Activated T-cell treated with anti-CD3 and anti-CD28 coated beads, Interleukin-2, amount 50 U/mL, for 48 hours (primary cell): ENCODE data around the gene HOXC9.
A peak's percentile ranks its signal among the peaks of the same experiment; 100 is the strongest.

ENCODE experiments used
- DNase-seq, 2 experiments: peaks; one replicate each; pipeline ENCODE4 v3.0.0-alpha.2; 2020

The HOXC9 gene

GRCh38 chr12:54015018-54015931, 15.3 kb downstream of the HOXC9 start:
- no peak for DNase-seq

GRCh38 chr12:54016051-54016450, 16.1 kb downstream of the HOXC9 start:
- DNase-seq, result no peak

- DNase-seq, result no peak
These were observed 16.6 kb downstream of the HOXC9 start for GRCh38 chr12:54016478-54016964.

- DNase-seq, result peak in 1 of 2 experiments; percentile 18
These were observed 17.2 kb downstream of the HOXC9 start for GRCh38 chr12:54017027-54017788.

- DNase-seq, result peak; percentile 78 to 80
These were observed 18.0 kb downstream of the HOXC9 start for GRCh38 chr12:54017878-54018467.

- peak in 1 of 2 experiments; percentile 20 for DNase-seq
These were observed 18.6 kb downstream of the HOXC9 start for GRCh38 chr12:54018468-54018984.

GRCh38 chr12:54019091-54019811, 19.3 kb downstream of the HOXC9 start:
- no peak for DNase-seq

GRCh38 chr12:54019924-54020590, 20.1 kb downstream of the HOXC9 start:
- no peak for DNase-seq

GRCh38 chr12:54020591-54021405, 20.8 kb downstream of the HOXC9 start:
- DNase-seq, result no peak

- DNase-seq, result no peak
These were observed 21.6 kb downstream of the HOXC9 start for GRCh38 chr12:54021432-54022013.

GRCh38 chr12:54022960-54023884, 23.3 kb downstream of the HOXC9 start:
- no peak for DNase-seq

GRCh38 chr12:54024127-54024526, 24.2 kb downstream of the HOXC9 start:
- no peak for DNase-seq

- DNase-seq, result no peak
These were observed 24.8 kb downstream of the HOXC9 start for GRCh38 chr12:54024581-54025305.

- DNase-seq, result no peak
These were observed 25.8 kb downstream of the HOXC9 start for GRCh38 chr12:54025499-54026405.

- no peak for DNase-seq
These were observed 26.9 kb downstream of the HOXC9 start for GRCh38 chr12:54026640-54027441.

- no peak for DNase-seq
These were observed 27.5 kb downstream of the HOXC9 start for GRCh38 chr12:54027442-54027786.
